Measurements from ENCODE around the gene ST3GAL4.

- TF ChIP-seq CTCF (IDR thresholded peaks at IDR 0.05) = no peak
- TF ChIP-seq POLR2AphosphoS5 (IDR thresholded peaks at IDR 0.05) = no peak
- no peak for TF ChIP-seq POLR2A (IDR thresholded peaks at IDR 0.05)
- no peak for TF ChIP-seq EP300 (IDR thresholded peaks at IDR 0.05)
Observed at GRCh38 chr11:126408901-126409619, 53.6 kb downstream of the ST3GAL4 start.

Data from sigmoid colon (tissue), 4 donors.